H7 (cell line): Measurements from ENCODE around the gene RERE. TPM values are rescaled to one million over a fixed set of nuclear protein-coding genes. Genes with fewer than 3 reads are reported as not detected.

ENCODE experiments used
- DNase-seq: peaks from one replicate; pipeline ENCODE4 v3.0.0; 2012
- H3K27me3 ChIP-seq: 2 replicates; pipeline ENCODE4 v1.6.0; 2011; ENCODE audit warnings: mild to moderate bottlenecking, low read length; ENCODE audit not compliant: control insufficient read depth, insufficient read depth
- H3K36me3 ChIP-seq: replicated peaks from 2 replicates; pipeline ENCODE4 v1.5.1; 2011; ENCODE audit warnings: low read length; ENCODE audit not compliant: control insufficient read depth, insufficient read depth
- H3K4me3 ChIP-seq: 2 replicates; pipeline ENCODE4 v1.5.1; 2011; ENCODE audit warnings: low read depth, mild to moderate bottlenecking, control low read depth, low read length, moderate library complexity; ENCODE audit not compliant: insufficient read depth
- total RNA-seq: library from RNA; depleted of rRNA; stranded (reverse); fragments of >200 nt; shearing (Covaris generic); gene quantifications from 2 replicates; pipeline ENCODE4 v1.2.3, GENCODE V29; 2014

The RERE gene
- total RNA-seq, 1 experiment from 2014 or later = 75.8 TPM

DNA sequence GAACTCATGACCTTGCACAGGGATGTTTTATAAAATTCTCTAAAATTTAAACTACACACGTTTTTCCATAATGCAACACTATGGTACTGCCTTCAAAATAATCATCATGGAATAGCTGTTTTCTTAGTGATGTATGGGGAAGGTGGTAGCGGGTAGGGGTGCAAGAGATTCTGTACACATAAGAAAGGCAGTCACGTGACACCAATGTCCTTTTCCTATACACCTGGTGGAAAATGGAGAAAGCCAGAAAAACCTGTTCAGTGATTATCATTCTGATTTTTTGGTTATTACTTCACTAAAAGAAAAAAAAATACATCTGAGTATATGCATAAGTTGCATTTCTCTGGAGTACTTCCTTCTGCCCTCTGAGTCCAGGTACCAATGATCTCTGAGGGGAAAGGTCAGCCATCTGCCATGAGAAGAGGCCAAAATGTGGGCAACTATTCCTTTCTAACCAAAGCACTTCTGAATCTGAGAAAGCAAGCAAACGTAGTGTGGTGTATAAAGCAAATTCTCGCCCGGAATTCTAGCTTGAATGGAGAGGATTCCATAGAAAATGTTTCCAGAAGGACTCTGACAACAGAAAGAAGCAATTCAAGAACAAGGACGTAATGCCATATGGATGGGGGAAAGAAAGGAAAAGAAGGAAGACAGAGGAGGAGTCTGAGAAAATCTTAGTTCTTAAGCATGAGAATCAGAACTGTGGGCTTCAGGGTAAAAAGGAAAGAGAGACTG lies 137.3 kb downstream of the RERE start:
- Histone ChIP-seq H3K36me3 (no peaks in the 10 kb centered on the region), H3K4me3 (no peak overlapping the region), H3K27me3 (no peaks in the 10 kb centered on the region)
- DNase-seq = no peak

DNA sequence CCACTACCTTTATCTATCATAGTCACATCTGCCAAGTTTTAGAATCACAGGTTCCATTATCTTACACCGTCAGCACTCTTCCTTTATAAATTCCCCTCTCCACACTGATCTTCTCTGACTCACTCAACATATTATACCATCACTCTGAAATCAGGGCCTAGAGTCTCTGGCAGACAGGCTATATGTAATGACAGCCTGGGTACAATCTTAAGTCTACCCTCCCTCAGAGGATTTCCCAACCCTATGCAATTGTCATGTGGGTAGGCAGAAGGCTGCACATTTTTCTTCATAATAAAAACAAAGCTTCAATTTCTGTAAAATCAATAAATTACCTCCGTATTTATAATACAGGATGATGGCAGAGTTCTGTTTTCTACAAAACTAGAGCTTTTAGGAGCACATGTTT lies 138.0 kb downstream of the RERE start:
- no peak for DNase-seq
- no peak overlapping the region for H3K4me3 ChIP-seq

DNA sequence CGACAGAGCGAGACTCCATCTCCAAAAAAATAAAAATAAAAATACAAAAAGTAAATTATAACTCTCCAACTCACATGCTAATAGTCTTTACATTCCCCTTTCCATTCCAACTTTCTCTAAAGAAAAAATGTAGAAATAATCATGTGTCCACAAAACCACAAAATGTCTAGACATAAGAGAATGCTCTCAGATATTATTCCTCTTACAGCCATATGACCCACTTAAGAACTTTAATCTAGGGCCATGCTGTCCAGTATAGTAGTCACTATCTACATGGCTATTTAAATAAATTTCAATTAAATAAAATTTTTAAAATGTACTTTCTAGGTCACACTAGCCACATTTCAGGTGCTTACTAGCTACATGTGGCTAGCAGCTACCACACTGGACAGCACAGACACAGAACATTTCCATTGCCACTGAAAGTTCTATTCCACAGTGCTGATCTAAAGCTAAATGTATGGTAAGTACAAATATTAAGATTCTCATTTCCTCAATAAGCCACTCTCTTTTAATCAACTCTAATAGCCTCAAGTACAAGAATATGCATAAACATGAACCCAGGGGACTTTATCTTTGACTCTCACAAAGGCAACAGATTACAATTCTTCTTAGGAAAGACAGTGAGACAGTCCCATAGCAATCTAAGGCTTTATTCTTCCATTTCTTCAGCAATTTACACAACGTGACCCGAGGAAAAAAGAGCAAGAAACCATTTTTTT lies 138.6 kb downstream of the RERE start:
- Histone ChIP-seq H3K4me3 (no peak overlapping the region), H3K27me3 (no peaks in the 10 kb centered on the region), H3K36me3 (no peaks in the 10 kb centered on the region)
- no peak for DNase-seq

More for the DNA sequence above, 138.0 kb downstream of the RERE start:
- Histone ChIP-seq H3K36me3 (no peaks in the 10 kb centered on the region), H3K27me3 (no peaks in the 10 kb centered on the region)

DNA sequence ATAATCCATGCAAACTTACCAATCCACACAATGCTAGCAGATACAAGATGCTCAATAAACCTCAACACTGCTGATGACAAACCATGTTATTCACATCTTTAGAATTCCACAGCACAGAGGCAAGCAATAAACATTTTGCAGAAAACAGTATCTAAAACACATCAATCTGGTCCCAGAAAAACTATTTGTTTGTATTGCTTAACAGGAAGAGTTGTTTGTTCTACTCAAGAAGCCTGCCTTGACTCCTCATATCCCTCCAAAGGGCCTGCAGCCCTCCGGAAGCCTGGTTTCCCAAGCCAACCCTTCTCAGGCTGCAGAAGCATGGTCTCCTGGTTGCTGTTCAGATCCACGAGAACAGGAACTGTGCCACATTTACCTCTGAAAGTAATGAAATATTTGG lies 139.7 kb downstream of the RERE start:
- H3K4me3 ChIP-seq = no peak overlapping the region
- no peak for DNase-seq

DNA sequence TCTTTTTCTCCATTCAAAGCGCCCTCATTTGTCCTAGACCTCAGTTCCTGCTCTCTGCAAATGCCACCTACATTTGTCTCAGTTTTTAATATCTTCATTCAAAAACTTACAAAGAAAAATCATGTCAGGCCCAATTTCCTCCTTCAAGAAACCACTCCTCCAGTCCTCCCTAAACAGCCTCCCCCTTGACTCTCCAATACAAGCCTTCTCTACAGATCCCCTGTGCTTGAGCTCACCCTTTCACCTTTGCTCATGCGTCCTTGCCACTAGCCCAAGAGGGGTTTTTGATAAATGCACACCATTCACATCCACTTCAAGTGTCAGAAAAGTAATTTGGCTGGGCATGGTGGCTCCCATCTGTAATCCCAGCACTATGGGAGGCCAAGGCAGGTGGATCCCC lies 140.6 kb downstream of the RERE start:
- DNase-seq = no peak
- H3K4me3 ChIP-seq = no peak overlapping the region
- H3K27me3 ChIP-seq = no peaks in the 10 kb centered on the region
- no peaks in the 10 kb centered on the region for H3K36me3 ChIP-seq

More for the DNA sequence above, 139.7 kb downstream of the RERE start:
- Histone ChIP-seq H3K27me3 (no peaks in the 10 kb centered on the region), H3K36me3 (no peaks in the 10 kb centered on the region)

DNA sequence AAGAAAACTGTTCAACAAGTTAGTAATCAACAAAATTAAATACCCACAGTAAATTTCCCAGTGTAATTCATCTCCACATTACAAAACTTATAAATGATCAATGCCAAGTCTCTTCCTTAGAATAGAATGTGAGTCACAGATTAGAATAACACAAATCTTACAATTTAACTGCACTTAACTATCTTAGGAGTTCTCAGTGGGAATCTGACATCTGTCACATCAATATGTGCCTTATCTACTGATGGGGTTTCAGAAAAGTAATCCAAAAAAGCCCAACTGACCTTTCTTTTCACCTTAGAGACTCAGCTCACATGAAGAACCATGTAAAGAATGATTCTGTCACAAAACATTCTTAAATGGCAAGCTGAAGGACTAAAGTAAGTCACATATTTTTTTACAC lies 141.4 kb downstream of the RERE start:
- Histone ChIP-seq H3K36me3 (no peaks in the 10 kb centered on the region), H3K4me3 (no peak overlapping the region), H3K27me3 (no peaks in the 10 kb centered on the region)
- no peak for DNase-seq

DNA sequence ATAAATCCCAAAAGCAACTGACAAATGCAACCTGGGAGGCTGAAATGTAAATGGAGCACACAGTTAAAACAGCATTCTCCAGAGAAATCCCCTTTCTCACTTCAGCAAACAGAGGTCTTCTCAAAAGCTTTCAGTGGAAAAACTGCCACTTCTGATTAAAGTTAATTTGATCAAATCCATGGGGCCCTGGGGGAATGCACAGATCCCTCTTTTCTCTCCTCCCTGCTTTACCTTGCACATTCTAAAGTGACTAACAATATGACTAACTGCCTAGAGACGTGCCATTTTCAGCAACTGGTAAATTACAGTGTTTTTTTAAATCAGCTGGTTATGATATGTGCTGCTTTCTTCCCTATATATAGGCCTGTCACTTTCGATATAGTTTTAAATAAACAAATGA lies 142.5 kb downstream of the RERE start:
- Histone ChIP-seq H3K27me3 (no peaks in the 10 kb centered on the region), H3K36me3 (no peaks in the 10 kb centered on the region), H3K4me3 (no peak overlapping the region)
- DNase-seq = no peak

DNA sequence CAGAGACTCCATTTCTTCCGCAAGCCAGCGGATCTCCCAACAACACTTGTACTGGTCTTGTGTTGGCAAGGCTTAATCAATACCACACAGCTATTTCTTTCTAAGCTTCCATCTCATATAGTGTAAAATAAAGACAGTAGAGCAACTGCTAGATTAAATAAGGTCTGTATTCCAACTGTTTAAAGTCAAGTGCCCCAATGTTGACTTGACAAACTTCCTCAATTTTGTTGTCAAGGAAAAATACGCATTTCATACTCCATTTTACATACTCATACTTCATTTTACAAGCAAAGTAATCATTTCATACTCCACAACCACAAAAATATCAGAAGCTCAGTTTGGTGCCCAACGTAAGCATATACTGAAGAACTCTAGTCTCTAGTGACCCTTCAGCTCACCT lies 143.0 kb downstream of the RERE start:
- no peaks in the 10 kb centered on the region for H3K27me3 ChIP-seq

DNA sequence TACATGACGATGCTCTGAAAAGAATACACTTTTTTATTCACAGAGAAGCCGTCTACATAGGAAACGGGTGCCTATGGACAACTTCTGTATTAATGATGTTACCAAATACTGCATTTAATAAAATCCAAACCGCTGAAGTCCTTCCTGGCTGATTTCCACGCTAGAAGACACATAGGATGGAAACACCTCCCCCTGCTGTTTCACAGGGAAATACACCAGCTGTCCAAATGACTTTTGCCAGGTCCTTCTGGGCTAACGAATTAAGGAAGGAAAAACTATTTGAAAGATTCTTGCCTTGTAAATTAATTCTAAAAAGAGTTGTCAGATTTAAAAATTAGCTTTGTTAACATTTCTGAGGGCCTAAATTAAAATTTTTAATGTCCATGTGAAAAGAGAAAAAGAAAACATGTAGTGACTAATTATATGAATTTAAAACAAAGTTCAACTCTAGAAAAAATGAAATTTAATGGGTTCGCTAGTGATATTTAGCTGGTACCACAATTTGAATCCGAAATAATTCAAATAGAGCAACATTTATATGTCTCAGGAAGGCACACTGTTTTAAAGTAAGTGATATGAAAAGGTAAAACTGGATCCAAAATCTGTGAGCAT lies 146.0 kb downstream of the RERE start:
- no peak overlapping the region for H3K4me3 ChIP-seq
- no peaks in the 10 kb centered on the region for H3K27me3 ChIP-seq
- peak; percentile 37 for DNase-seq
- no peaks in the 10 kb centered on the region for H3K36me3 ChIP-seq

More for the DNA sequence above, 143.0 kb downstream of the RERE start:
- DNase-seq = no peak
- Histone ChIP-seq H3K4me3 (no peak overlapping the region), H3K36me3 (no peaks in the 10 kb centered on the region)

DNA sequence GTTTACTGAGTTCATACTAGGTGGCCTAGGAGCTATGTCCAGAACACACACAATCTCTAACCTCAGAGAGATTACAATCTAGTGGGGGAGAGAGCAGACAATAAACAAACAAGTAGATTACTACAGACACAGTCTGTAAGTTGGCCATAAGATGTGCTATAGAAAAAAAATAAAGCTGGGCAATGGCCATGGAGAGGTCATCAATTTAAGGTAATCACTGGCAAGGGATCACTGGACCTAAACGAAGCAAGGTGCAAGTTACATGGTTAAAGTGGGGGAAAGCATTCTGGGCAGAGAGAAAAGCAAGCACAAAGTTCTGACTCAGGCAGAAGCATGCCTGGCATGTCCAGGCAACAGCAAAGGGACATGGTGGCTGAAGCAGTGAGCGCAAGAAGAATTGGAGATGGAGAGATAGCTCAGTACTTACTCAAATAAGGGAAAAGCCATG lies 147.0 kb downstream of the RERE start:
- no peak overlapping the region for H3K4me3 ChIP-seq
- no peak for DNase-seq
- no peaks in the 10 kb centered on the region for H3K27me3 ChIP-seq
- H3K36me3 ChIP-seq = no peaks in the 10 kb centered on the region

DNA sequence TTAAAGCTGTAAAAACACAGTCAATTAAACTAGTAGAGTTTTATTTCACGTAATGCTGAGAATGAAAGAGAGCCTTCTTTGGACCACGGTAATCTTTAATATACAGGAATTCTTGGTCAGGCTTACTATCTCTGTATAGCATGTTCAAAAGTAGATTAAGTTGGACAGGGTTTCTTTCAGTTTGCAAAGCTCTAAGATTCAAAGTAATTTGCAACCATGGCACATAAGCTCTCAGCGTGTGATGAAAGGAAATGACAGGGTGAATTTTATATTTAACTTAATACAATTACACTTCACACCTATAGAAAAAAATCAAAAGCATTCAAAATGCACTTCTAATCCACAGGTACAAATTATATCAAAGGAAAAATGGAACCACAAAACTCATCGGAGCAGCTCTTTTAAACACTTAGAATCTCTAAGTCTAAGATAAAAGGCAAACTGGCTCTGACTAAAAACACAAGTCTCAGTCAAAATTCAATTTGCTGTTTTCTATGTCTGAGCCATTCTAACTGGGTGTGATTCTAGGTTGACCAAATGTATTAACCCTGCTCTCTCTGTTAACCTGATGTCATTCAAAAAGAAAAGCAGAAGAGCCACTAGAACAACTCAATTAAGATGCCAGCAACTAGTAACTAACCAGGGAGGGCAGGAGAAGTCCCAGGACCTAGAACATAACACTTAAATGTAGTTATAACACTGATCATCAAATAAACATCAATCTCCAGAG lies 147.7 kb downstream of the RERE start:
- Histone ChIP-seq H3K27me3 (no peaks in the 10 kb centered on the region), H3K36me3 (no peaks in the 10 kb centered on the region), H3K4me3 (no peak overlapping the region)
- DNase-seq = no peak

DNA sequence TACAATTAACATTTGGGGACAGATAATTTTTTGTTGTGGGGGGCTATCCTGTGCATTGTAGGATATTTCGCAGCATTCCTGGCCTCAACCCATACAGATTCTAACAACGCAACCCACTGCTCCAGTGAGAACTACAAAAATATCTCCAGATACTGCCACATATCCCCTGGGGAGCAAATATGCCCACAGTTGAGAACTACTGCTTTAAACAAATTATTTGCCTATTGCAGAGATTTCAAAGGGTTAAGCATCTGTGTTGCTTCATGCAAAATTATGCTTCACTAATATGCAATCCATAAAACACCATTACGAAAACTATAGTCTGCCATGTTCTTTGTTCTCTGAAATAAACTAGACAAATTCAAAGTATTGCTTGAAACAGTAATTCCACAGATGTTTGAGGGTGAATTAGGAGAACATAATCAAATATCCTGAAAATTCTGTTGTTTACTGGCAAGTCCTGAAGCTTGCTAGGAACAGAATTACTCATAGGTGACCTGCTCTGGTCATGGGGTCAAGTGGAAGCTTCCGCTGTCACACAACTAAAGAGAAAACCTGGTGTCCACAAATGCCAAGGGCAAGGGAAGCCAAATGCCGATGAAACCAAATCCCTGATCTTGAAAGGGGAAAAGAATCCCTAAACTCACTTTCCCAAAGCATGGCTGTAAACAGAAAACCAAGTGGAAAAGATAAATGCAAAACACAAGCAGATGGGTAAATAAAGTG lies 149.4 kb downstream of the RERE start:
- H3K4me3 ChIP-seq = no peak overlapping the region
- H3K27me3 ChIP-seq = no peaks in the 10 kb centered on the region
- no peaks in the 10 kb centered on the region for H3K36me3 ChIP-seq
- DNase-seq = no peak

DNA sequence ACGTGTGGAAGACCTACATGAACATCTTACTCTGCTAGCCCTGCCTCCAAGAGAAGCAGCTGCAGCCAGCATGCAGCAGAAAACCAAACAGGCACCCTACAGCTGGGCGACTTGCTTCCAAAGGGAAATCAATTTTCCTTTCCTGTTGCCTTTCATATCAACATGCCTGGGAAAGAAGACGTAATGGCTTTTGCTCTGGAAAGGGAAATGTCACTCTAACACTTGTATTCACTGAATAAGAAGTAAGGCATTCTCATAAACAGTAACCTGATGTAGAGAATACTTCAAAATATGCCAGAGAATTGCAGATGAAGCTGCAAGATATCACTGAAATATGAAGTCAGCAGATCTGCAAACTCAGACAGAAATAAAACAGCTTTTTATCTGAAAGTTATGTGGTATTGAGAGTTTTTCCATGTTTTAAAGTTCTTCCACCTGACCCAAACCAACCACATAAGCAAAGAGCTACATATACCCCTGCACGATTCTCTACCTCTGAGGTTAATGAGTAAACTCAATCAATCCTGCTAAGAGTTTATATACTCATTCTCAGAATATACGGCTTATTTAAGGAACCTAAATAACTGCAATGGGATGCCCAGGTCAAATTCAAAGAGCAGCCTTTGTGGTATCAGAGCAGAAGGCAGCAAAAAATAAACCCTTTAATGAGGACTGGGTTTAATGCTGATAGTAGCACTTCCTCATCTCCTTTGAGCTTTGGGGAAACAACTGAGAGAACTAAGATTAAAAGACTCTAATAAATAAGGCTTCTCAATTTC lies 150.9 kb downstream of the RERE start:
- H3K36me3 ChIP-seq = no peaks in the 10 kb centered on the region
- H3K27me3 ChIP-seq = no peaks in the 10 kb centered on the region
- H3K4me3 ChIP-seq = no peak overlapping the region
- no peak for DNase-seq
